Spleen (tissue), 7 donors: ENCODE data around the gene KIAA0753.

Experiments used
- CTCF ChIP-seq, 11 experiments: fragments of 200-600 bp in 7 of 11; fragments of 450-650 bp in 4 of 11; sonication (generic) in 4 of 11; IDR thresholded peaks in 8 of 11; conservative IDR thresholded peaks in 3 of 11; 1 replicate in 7 of 11; 2 replicates in 4 of 11; pipeline versions ENCODE4 v1.4.0 to v1.8.0; 2016 to 2021; ENCODE audit warnings: antibody characterized with exemption in 11 of 11, inconsistent platforms in 4 of 11, mild to moderate bottlenecking in 1 of 11
- POLR2A ChIP-seq, 3 donors: fragments of 450-650 bp; IDR thresholded peaks; one replicate each; pipeline ENCODE4 v1.5.1; 2017; ENCODE audit warnings: antibody characterized with exemption in 3 of 3, mild to moderate bottlenecking in 1 of 3
- POLR2AphosphoS5 ChIP-seq, 3 donors: sonication (generic); formaldehyde crosslinking; IDR thresholded peaks; one replicate each; pipeline ENCODE4 v1.5.1; 2017; ENCODE audit warnings: antibody characterized with exemption in 3 of 3
- donor health status: DM: no; HTN: no; CAD: no; lungs with moderate emphysema.
- donor health status: DM: no; HTN: no; CAD: no.
- donor health status: DM: no; HTN: no; CAD: no.

GRCh38 chr17:6569370-6570285, 70.9 kb downstream of the KIAA0753 start:
- TF ChIP-seq CTCF (IDR thresholded peaks at IDR 0.05 in 8 of 11, conservative IDR thresholded peaks at IDR 0.05 in 3 of 11) = no peak
- TF ChIP-seq POLR2A (IDR thresholded peaks at IDR 0.05) = no peak
- no peak for TF ChIP-seq POLR2AphosphoS5 (IDR thresholded peaks at IDR 0.05)
